HL-60 (cell line): ENCODE results near the gene SPSB4.

Experiments
- DNase-seq, 2 experiments: peaks; one replicate each; pipeline ENCODE4 v3.0.0-alpha.2; 2010 to 2020; ENCODE audit warnings: low read depth in 1 of 2, low spot score in 1 of 2
- H3K27ac ChIP-seq: fragments of 250-450 bp; sonication (Bioruptor Pico); replicated peaks from 2 replicates; pipeline ENCODE4 v1.5.1; 2020; ENCODE audit warnings: mild to moderate bottlenecking, moderate library complexity
- H3K27me3 ChIP-seq: fragments of 250-450 bp; sonication (Bioruptor Pico); 2 replicates; pipeline ENCODE4 v1.5.1; 2021; ENCODE audit warnings: mild to moderate bottlenecking, moderate library complexity; ENCODE audit not compliant: insufficient read depth, poor library complexity, severe bottlenecking
- H3K4me3 ChIP-seq: replicated peaks from 2 replicates; pipeline ENCODE4 v1.5.1; 2011; ENCODE audit warnings: mild to moderate bottlenecking, control low read depth, low read length; ENCODE audit not compliant: insufficient read depth
- CTCF ChIP-seq: IDR thresholded peaks from one replicate; pipeline ENCODE4 v1.5.1; 2011; ENCODE audit warnings: low read length, control low read depth, inconsistent platforms; ENCODE audit not compliant: insufficient read depth
- GABPA ChIP-seq: IDR thresholded peaks from 2 replicates; pipeline ENCODE4 v1.6.1; 2012; ENCODE audit warnings: low read depth
- POLR2AphosphoS5 ChIP-seq: IDR thresholded peaks from 2 replicates; pipeline ENCODE4 v1.6.1; 2012; ENCODE audit warnings: low read depth
- REST ChIP-seq: IDR thresholded peaks from 2 replicates; pipeline ENCODE4 v1.6.1; 2012; ENCODE audit warnings: low read depth; ENCODE audit not compliant: insufficient replicate concordance
- SPI1 ChIP-seq: IDR thresholded peaks from 2 replicates; pipeline ENCODE4 v1.6.1; 2012; ENCODE audit warnings: low read depth, mild to moderate bottlenecking, borderline replicate concordance

The SPSB4 gene

GRCh38 chr3:141093971-141094684 lies 43.0 kb downstream of the SPSB4 start:
- DNase-seq: no peak
- Histone ChIP-seq H3K27ac (no peak overlapping the region), H3K27me3 (peaks cover 6% of the 10 kb centered on the region), H3K4me3 (no peak overlapping the region)
- no peak for TF ChIP-seq SPI1

- no peak overlapping the region for H3K4me3 ChIP-seq
- no peak for DNase-seq
- H3K27me3 ChIP-seq: peaks cover 6% of the 10 kb centered on the region
- no peak for TF ChIP-seq SPI1
- no peak for TF ChIP-seq POLR2AphosphoS5
- no peak for TF ChIP-seq REST
- TF ChIP-seq CTCF: no peak
- TF ChIP-seq GABPA: no peak
- no peak overlapping the region for H3K27ac ChIP-seq
These were observed 43.8 kb downstream of the SPSB4 start for GRCh38 chr3:141094790-141095545.

- Histone ChIP-seq H3K27ac (no peak overlapping the region), H3K27me3 (peaks cover 4% of the 10 kb centered on the region), H3K4me3 (no peak overlapping the region)
- TF ChIP-seq REST: no peak
- no peak for TF ChIP-seq POLR2AphosphoS5
- no peak for TF ChIP-seq CTCF
- TF ChIP-seq SPI1: no peak
- TF ChIP-seq GABPA: no peak
- DNase-seq: no peak
These were observed 44.4 kb downstream of the SPSB4 start for GRCh38 chr3:141095546-141095937.

- H3K27ac ChIP-seq: no peak overlapping the region
- no peak for DNase-seq
- no peak for TF ChIP-seq SPI1
- no peak for TF ChIP-seq CTCF
- no peak for TF ChIP-seq POLR2AphosphoS5
- TF ChIP-seq GABPA: no peak
- TF ChIP-seq REST: no peak
These were observed 45.0 kb downstream of the SPSB4 start for GRCh38 chr3:141096164-141096563.

More at GRCh38 chr3:141096164-141096563, 45.0 kb downstream of the SPSB4 start:
- H3K27me3 ChIP-seq: no peaks in the 10 kb centered on the region
- H3K4me3 ChIP-seq: no peak overlapping the region
